A673 (cell line): ENCODE measurements around the gene RSAD1. TPM values are rescaled to one million over a fixed set of nuclear protein-coding genes. Genes with fewer than 3 reads are reported as not detected.

Source experiments
- BruUV-seq: library from RNA; stranded (reverse); fragments of 400-500 nt; replicated peaks from 2 replicates; lab custom pipeline; 2021; lab: Mats Ljungman, UMichigan
- CTCF ChIA-PET: fragments of 300-600 bp; sonication (Branson Sonifier 250); formaldehyde crosslinking; loops from one replicate; lab custom pipeline; 2022; ENCODE audit warnings: antibody characterized with exemption; lab: Charles Lee
- POLR2A ChIA-PET: fragments of 300-600 bp; sonication (Branson Sonifier 250); formaldehyde crosslinking; loops from one replicate; lab custom pipeline; 2022; ENCODE audit warnings: antibody characterized with exemption; ENCODE audit not compliant: low non-redundant PET; lab: Charles Lee
- DNase-seq: peaks from one replicate; pipeline ENCODE4 v3.0.0-alpha.2; 2015; ENCODE audit warnings: low spot score
- H3K27ac ChIP-seq: fragments of 200-600 bp; sonication (generic); 2 replicates; pipeline ENCODE4 v1.5.1; 2016; ENCODE audit warnings: mixed run types, low read depth, mild to moderate bottlenecking, mixed read lengths, antibody characterized with exemption, low read length; ENCODE audit not compliant: poor library complexity, severe bottlenecking
- H3K27me3 ChIP-seq: fragments of 200-600 bp; sonication (generic); replicated peaks from 2 replicates; pipeline ENCODE4 v1.6.1; 2017; ENCODE audit warnings: mixed run types, low read depth, mild to moderate bottlenecking, mixed read lengths, antibody characterized with exemption, low read length; ENCODE audit not compliant: insufficient read depth, poor library complexity
- H3K36me3 ChIP-seq: fragments of 200-600 bp; sonication (generic); 2 replicates; pipeline ENCODE4 v1.6.1; 2016; ENCODE audit warnings: mixed run types, mild to moderate bottlenecking, mixed read lengths, antibody characterized with exemption, low read length; ENCODE audit not compliant: insufficient read depth, poor library complexity, severe bottlenecking
- H3K4me1 ChIP-seq: fragments of 200-600 bp; sonication (generic); 2 replicates; pipeline ENCODE4 v1.6.1; 2017; ENCODE audit warnings: mixed run types, mild to moderate bottlenecking, mixed read lengths, antibody characterized with exemption, low read length; ENCODE audit not compliant: insufficient read depth, poor library complexity, severe bottlenecking
- H3K4me3 ChIP-seq: fragments of 200-600 bp; sonication (generic); 2 replicates; pipeline ENCODE4 v1.5.1; 2016; ENCODE audit warnings: low read depth, mixed run types, mild to moderate bottlenecking, mixed read lengths, low read length; ENCODE audit not compliant: poor library complexity, severe bottlenecking
- H3K9me3 ChIP-seq: fragments of 200-600 bp; sonication (generic); 2 replicates; pipeline ENCODE4 v1.6.1; 2016; ENCODE audit warnings: mixed run types, low read depth, mild to moderate bottlenecking, mixed read lengths, antibody characterized with exemption, low read length; ENCODE audit not compliant: poor library complexity, severe bottlenecking
- CTCF ChIP-seq: fragments of 300-800, 200-600 bp; sonication (generic); conservative IDR thresholded peaks from 2 replicates; pipeline ENCODE4 v1.5.1; 2017; ENCODE audit warnings: low read depth, mild to moderate bottlenecking, antibody characterized with exemption, low read length, moderate library complexity, mixed read lengths
- EZH2 ChIP-seq: fragments of 200-600 bp; sonication (generic); IDR thresholded peaks from 2 replicates; pipeline ENCODE4 v1.6.1; 2017; ENCODE audit warnings: borderline replicate concordance, low read depth, mild to moderate bottlenecking, mixed read lengths, antibody characterized with exemption, low read length; ENCODE audit not compliant: poor library complexity, severe bottlenecking
- intact Hi-C: fragments of 100-400 bp; cut with micrococcal nuclease; formaldehyde crosslinking; loops from one replicate; pipeline ENCODE4 v1.10.0; 2022; ENCODE audit not compliant: unreplicated experiment
- total RNA-seq: library from RNA; stranded (reverse); gene quantifications from 2 replicates; pipeline ENCODE4 v1.2.3, GENCODE V29; 2021

RSAD1 gene
- total RNA-seq, 1 experiment from 2014 or later = 44.3 TPM

GRCh38 chr17:50495217-50495823 lies 16.7 kb downstream of the RSAD1 start:
- Histone ChIP-seq H3K9me3 (no peaks in the 10 kb centered on the region), H3K27me3 (no peaks in the 10 kb centered on the region), H3K4me1 (no peaks in the 10 kb centered on the region), H3K36me3 (no peaks in the 10 kb centered on the region), H3K27ac (no peak overlapping the region), H3K4me3 (no peak overlapping the region)
- ChIA-PET CTCF (no interaction called here), POLR2A (no interaction called here)
- BruUV-seq = no TSS peak
- no peak for TF ChIP-seq EZH2
- no peak for TF ChIP-seq CTCF
- DNase-seq = no peak
- intact Hi-C loops = no loop called here

- ChIA-PET CTCF (no interaction called here), POLR2A (no interaction called here)
- BruUV-seq = no TSS peak
- H3K4me1 ChIP-seq = no peaks in the 10 kb centered on the region
- no peak for DNase-seq
- no peak overlapping the region for H3K4me3 ChIP-seq
- no peak overlapping the region for H3K27ac ChIP-seq
- no peaks in the 10 kb centered on the region for H3K9me3 ChIP-seq
- intact Hi-C loops = no loop called here
- H3K36me3 ChIP-seq = no peaks in the 10 kb centered on the region
- no peak for TF ChIP-seq EZH2
- no peaks in the 10 kb centered on the region for H3K27me3 ChIP-seq
These were observed 17.3 kb downstream of the RSAD1 start for GRCh38 chr17:50495918-50496317.

- DNase-seq = no peak
- no peaks in the 10 kb centered on the region for H3K27me3 ChIP-seq
- TF ChIP-seq CTCF (no peak), EZH2 (no peak)
- H3K4me3 ChIP-seq = no peak overlapping the region
- no TSS peak for BruUV-seq
- CTCF ChIA-PET = interaction anchor here (0.7 kb wide), 1 partner anchor 12 kb away, joined by 3 read pairs; no protein-coding TSS in a partner anchor
- H3K27ac ChIP-seq = no peak overlapping the region
- no peaks in the 10 kb centered on the region for H3K9me3 ChIP-seq
- no peaks in the 10 kb centered on the region for H3K4me1 ChIP-seq
- intact Hi-C loops = no loop called here
- no peaks in the 10 kb centered on the region for H3K36me3 ChIP-seq
- POLR2A ChIA-PET = no interaction called here
These were observed 19.6 kb downstream of the RSAD1 start for GRCh38 chr17:50498021-50498874.
